Heart left ventricle (tissue), 13 donors: ENCODE results near the gene PAQR4.

Source experiments
- CTCF ChIP-seq, 12 donors: fragments of 200-600 bp; sonication (generic) in 4 of 12; IDR thresholded peaks; one replicate each; pipeline versions ENCODE4 v1.5.0 to v1.8.0; 2018 to 2022; ENCODE audit warnings: antibody characterized with exemption in 12 of 12, mild to moderate bottlenecking in 5 of 12
- POLR2A ChIP-seq, 2 donors: fragments of 450-650 bp; IDR thresholded peaks; one replicate each; pipeline ENCODE4 v1.6.1; 2017; ENCODE audit warnings: antibody characterized with exemption in 2 of 2, mild to moderate bottlenecking in 2 of 2, moderate library complexity in 2 of 2
- donor health status: ischemic (EF 13 %, LVEDD 7.1; RV severe dilation, severe dysfunction).
- donor health status: DM: no; HTN: yes; CAD: no.
- donor health status: DM: no; HTN: no; CAD: no.
- donor health status: ischemic (EF 25% LVEDD 6.9; RV normal size, moderate dysfunction).
- donor health status: ischemic (EF 25% LVEDD 5.7; RV mildly dilated, moderate dysfunction).
- donor health status: ischemic (EF 35%, LVEDD 5.7; RV mildly dilated, moderate dysfunction).
- donor health status: nonischemic (EF 11% LVEDD 7.7; RV severe dilation, severe dysfunction).
- donor health status: DM: yes; HTN: yes; CAD: no.
- donor health status: PGD.
- donor health status: ischemic (EF 29% LVEDD 5.4; RV normal size, mild dysfunction).
- donor health status: nonischemic (EF 23%, LVEDD 6.1; RV moderate dilation, normal function).

- TF ChIP-seq CTCF (IDR thresholded peaks at IDR 0.05) (no peak), POLR2A (IDR thresholded peaks at IDR 0.05) (no peak)
Measured at GRCh38 chr16:2955438-2955778, 13.7 kb upstream of the PAQR4 start.
